ENCODE measurements around the gene MARCHF3. TPM values are rescaled to one million over a fixed set of nuclear protein-coding genes. Genes with fewer than 3 reads are reported as not detected.

MARCHF3 gene
- total RNA-seq, 1 donor from 2014 or later = 5.7 TPM

DNA sequence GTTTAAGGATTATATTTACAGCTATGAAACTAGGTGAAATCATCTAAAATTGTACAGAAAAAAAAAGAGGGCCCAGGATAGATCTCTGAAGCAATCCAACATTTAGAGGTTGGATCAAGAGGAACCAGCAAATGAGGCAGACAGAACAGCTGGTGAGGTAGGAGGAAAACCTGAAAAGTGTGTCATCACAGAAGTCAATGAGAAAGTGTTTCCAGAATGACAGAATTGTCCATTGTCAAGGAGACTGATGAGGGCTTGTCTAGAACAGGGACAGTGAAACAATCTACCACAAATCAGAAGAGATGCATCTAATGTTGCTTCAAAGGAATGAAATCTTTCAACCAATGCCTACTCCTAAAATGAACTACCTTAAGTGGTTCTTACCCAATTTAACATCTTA lies 36.4 kb upstream of the MARCHF3 start:
- no peaks in the 10 kb centered on the region for H3K27me3 Mint-ChIP-seq (ENCODE audit: unreplicated experiment)
- H3K4me1 Mint-ChIP-seq (ENCODE audit: low read depth, unreplicated experiment) = peaks cover 2% of the 10 kb centered on the region
- H3K36me3 Mint-ChIP-seq (ENCODE audit: unreplicated experiment) = no peaks in the 10 kb centered on the region
- no peak overlapping the region for H3K27ac Mint-ChIP-seq (ENCODE audit: unreplicated experiment)
- no peak overlapping the region for H3K4me3 Mint-ChIP-seq (ENCODE audit: unreplicated experiment)
- TF ChIP-seq, protein P1, sequence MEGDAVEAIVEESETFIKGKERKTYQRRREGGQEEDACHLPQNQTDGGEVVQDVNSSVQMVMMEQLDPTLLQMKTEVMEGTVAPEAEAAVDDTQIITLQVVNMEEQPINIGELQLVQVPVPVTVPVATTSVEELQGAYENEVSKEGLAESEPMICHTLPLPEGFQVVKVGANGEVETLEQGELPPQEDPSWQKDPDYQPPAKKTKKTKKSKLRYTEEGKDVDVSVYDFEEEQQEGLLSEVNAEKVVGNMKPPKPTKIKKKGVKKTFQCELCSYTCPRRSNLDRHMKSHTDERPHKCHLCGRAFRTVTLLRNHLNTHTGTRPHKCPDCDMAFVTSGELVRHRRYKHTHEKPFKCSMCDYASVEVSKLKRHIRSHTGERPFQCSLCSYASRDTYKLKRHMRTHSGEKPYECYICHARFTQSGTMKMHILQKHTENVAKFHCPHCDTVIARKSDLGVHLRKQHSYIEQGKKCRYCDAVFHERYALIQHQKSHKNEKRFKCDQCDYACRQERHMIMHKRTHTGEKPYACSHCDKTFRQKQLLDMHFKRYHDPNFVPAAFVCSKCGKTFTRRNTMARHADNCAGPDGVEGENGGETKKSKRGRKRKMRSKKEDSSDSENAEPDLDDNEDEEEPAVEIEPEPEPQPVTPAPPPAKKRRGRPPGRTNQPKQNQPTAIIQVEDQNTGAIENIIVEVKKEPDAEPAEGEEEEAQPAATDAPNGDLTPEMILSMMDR (IDR thresholded peaks at IDR 0.05; ENCODE audit: partially characterized antibody, unreplicated experiment) = no peak
- no peak for DNase-seq
- H3K9me3 Mint-ChIP-seq (ENCODE audit: unreplicated experiment) = no peaks in the 10 kb centered on the region

GRCh38 chr5:127064253-127064840 lies 34.0 kb upstream of the MARCHF3 start:
- DNase-seq = no peak
- Mint-ChIP-seq H3K4me3 (ENCODE audit: unreplicated experiment) (no peak overlapping the region), H3K27ac (ENCODE audit: unreplicated experiment) (no peak overlapping the region), H3K36me3 (ENCODE audit: unreplicated experiment) (no peaks in the 10 kb centered on the region), H3K27me3 (ENCODE audit: unreplicated experiment) (no peaks in the 10 kb centered on the region), H3K9me3 (ENCODE audit: unreplicated experiment) (no peaks in the 10 kb centered on the region), H3K4me1 (ENCODE audit: low read depth, unreplicated experiment) (peaks cover 2% of the 10 kb centered on the region)
- TF ChIP-seq, protein P1 (IDR thresholded peaks at IDR 0.05; ENCODE audit: partially characterized antibody, unreplicated experiment) = no peak

- no peak overlapping the region for H3K27ac Mint-ChIP-seq (ENCODE audit: unreplicated experiment)
- no peak for DNase-seq
- H3K4me1 Mint-ChIP-seq (ENCODE audit: low read depth, unreplicated experiment) = no peaks in the 10 kb centered on the region
- H3K27me3 Mint-ChIP-seq (ENCODE audit: unreplicated experiment) = no peaks in the 10 kb centered on the region
- TF ChIP-seq, protein P1 (IDR thresholded peaks at IDR 0.05; ENCODE audit: partially characterized antibody, unreplicated experiment) = no peak
- H3K4me3 Mint-ChIP-seq (ENCODE audit: unreplicated experiment) = no peak overlapping the region
- H3K9me3 Mint-ChIP-seq (ENCODE audit: unreplicated experiment) = no peaks in the 10 kb centered on the region
- H3K36me3 Mint-ChIP-seq (ENCODE audit: unreplicated experiment) = no peaks in the 10 kb centered on the region
Observed at GRCh38 chr5:127063257-127063913, 33.0 kb upstream of the MARCHF3 start.

DNA sequence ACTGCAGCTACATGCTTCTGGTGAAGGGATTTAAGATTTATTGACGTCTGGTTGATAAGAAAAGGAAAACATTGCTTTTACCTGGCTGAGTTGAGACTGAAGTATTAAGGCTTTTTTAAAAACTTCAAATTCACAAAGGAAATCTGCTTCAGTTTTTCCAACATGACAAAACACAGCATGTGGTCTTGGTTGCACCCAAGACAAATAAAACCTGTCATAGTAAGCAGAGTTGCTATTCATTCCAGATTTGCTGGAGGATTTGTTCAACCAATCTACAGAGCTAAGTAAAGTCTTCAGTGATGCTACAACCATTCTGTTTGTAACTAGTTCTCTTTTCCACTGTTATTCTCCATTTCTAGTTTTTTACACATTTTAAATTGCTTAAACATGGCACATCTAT lies 31.6 kb upstream of the MARCHF3 start:
- H3K4me3 Mint-ChIP-seq (ENCODE audit: unreplicated experiment) = no peak overlapping the region
- no peaks in the 10 kb centered on the region for H3K4me1 Mint-ChIP-seq (ENCODE audit: low read depth, unreplicated experiment)
- no peaks in the 10 kb centered on the region for H3K36me3 Mint-ChIP-seq (ENCODE audit: unreplicated experiment)
- no peak overlapping the region for H3K27ac Mint-ChIP-seq (ENCODE audit: unreplicated experiment)
- no peak for DNase-seq
- no peaks in the 10 kb centered on the region for H3K27me3 Mint-ChIP-seq (ENCODE audit: unreplicated experiment)
- H3K9me3 Mint-ChIP-seq (ENCODE audit: unreplicated experiment) = no peaks in the 10 kb centered on the region
- TF ChIP-seq, protein P1 (IDR thresholded peaks at IDR 0.05; ENCODE audit: partially characterized antibody, unreplicated experiment) = no peak

- TF ChIP-seq, protein P1 (IDR thresholded peaks at IDR 0.05; ENCODE audit: partially characterized antibody, unreplicated experiment) = no peak
- H3K4me3 Mint-ChIP-seq (ENCODE audit: unreplicated experiment) = no peak overlapping the region
Observed at GRCh38 chr5:127061537-127061936, 31.2 kb upstream of the MARCHF3 start.

More at GRCh38 chr5:127061537-127061936, 31.2 kb upstream of the MARCHF3 start:
- Mint-ChIP-seq H3K9me3 (ENCODE audit: unreplicated experiment) (no peaks in the 10 kb centered on the region), H3K27me3 (ENCODE audit: unreplicated experiment) (no peaks in the 10 kb centered on the region), H3K36me3 (ENCODE audit: unreplicated experiment) (no peaks in the 10 kb centered on the region), H3K4me1 (ENCODE audit: low read depth, unreplicated experiment) (no peaks in the 10 kb centered on the region), H3K27ac (ENCODE audit: unreplicated experiment) (no peak overlapping the region)
- DNase-seq = no peak

Data from glutamatergic neuron (in vitro differentiated cells).